ENCODE results near the gene CHRNA4.

DNA sequence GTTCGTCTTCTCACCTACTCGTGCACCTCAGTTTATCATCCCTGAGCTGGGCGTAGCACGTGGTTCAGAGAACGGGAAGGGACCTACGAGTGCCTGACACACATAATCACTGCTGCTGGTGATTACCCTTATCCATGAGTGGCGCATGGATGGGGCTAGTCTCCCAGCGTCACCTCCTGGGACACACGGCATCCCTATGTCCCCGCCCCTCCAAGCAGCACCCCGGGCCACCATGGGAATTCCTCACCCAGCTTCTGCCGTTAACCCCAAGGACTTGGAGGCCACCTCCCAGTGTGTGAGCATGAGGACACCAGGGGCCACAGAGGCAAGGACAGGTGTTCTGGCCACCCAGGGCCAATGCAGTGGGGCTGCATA is 9.8 kb downstream of the CHRNA4 start:
- no peak for TF ChIP-seq POLR2A (IDR thresholded peaks at IDR 0.05)
- TF ChIP-seq, protein P1, sequence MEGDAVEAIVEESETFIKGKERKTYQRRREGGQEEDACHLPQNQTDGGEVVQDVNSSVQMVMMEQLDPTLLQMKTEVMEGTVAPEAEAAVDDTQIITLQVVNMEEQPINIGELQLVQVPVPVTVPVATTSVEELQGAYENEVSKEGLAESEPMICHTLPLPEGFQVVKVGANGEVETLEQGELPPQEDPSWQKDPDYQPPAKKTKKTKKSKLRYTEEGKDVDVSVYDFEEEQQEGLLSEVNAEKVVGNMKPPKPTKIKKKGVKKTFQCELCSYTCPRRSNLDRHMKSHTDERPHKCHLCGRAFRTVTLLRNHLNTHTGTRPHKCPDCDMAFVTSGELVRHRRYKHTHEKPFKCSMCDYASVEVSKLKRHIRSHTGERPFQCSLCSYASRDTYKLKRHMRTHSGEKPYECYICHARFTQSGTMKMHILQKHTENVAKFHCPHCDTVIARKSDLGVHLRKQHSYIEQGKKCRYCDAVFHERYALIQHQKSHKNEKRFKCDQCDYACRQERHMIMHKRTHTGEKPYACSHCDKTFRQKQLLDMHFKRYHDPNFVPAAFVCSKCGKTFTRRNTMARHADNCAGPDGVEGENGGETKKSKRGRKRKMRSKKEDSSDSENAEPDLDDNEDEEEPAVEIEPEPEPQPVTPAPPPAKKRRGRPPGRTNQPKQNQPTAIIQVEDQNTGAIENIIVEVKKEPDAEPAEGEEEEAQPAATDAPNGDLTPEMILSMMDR (IDR thresholded peaks at IDR 0.05), result no peak
- no peak for TF ChIP-seq POLR2AphosphoS5 (IDR thresholded peaks at IDR 0.05)
